Posterior cingulate gyrus (tissue), 11 donors: ENCODE results near the gene SEC61B.

ENCODE experiments used
- DNase-seq, 10 donors: peaks; one replicate each; pipeline versions ENCODE4 v3.0.0 to v3.0.0-alpha.2; 2020 to 2021; ENCODE audit warnings: mixed read lengths in 3 of 10
- intact Hi-C: fragments of 100-400 bp; cut with DNase I; formaldehyde crosslinking; loops from one replicate; pipeline ENCODE4 v1.15.1; 2023

The SEC61B gene

DNA sequence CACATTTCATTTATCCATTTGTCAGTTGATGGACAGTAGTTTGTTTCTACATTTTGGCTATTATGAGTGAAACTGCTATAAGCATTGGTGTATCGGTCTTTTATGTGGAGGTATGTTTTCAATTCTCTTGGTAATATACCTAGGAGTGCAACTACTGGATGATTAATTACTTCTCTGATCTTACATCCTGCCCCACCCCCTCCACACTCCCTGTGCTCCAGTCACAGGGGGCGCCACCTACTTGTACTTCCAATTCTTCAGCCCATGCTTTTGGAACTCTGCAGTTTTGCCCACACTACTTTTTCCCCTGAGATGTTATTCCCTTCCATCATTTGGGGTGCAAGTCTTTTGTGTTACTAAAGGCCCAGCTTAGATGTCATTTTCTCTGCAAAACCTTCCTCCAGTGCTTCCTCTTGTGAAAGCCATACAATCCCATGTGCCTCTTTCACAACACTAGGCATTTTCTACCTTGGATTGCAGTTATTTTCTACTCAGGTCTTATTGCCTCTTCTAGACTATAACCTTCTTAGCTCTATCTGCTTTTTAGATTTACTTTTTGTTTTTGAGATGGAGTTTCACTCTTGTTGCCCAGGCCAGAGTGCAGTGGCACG is 42.1 kb downstream of the SEC61B start:
- DNase-seq = no peak
- intact Hi-C loops = loop anchor here (10.0 kb wide), 2 partner anchors 79 to 961 kb away; no protein-coding TSS in a partner anchor

DNA sequence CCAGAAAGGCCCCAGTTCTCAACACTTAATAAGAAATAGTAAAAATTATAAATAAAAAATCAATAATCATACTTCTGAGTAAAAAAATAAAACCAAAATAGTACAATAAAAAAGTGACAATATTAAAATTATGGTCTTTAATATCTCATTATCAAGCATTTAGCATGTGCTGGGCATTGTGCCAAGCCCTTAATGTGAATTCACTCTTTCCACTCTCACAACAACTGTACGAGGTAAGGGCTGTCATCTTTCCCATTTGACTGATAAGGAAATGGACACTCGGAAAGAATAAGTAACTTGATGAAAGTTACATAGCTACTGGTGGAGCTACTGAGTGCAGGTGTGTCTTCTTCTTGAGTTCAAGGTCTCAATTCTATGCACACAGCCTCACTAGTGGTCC is 43.6 kb downstream of the SEC61B start:
- DNase-seq = no peak
- intact Hi-C loops = loop anchor here (2.0 to 10.0 kb wide), 3 partner anchors 81 to 1057 kb away; no protein-coding TSS in a partner anchor

DNA sequence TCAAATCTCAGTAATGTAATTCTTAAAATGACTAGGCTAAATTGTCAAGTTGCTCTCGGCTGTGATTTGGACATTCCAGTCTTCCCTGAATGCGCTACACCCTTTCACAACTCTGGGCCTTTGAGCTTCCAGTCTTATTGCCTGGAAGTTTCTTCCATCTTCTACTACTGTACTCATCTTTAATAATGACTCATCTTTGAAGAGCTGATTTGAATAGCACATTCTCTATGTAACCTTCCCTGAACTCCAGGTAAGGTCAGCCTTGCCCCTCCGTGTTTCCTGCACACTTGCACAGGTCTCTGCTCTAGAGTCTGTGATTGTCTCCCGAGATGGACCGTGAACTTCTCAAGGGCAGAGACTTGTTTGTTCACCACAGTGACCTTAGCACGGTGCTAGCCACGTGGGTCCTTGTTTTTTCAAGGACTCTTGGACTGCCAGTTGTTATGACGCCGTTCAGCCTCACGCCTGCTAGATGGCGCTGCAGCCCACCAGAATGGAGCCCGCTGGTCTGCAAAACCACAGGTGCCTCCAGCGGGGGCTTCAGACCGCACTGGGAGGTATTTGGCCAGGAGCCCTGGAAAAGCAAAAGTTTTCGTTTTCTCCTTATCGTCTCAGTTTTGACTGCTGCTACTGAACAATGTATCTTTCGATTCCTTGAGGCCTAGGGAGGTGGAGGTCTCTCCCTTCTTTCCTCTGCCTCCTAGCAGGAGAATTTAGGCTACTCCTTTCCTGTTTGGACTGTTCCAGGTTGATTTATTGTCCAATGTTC is 44.4 kb downstream of the SEC61B start:
- intact Hi-C loops = loop anchor here (2.0 to 10.0 kb wide), 3 partner anchors 82 to 1056 kb away; no protein-coding TSS in a partner anchor

DNA sequence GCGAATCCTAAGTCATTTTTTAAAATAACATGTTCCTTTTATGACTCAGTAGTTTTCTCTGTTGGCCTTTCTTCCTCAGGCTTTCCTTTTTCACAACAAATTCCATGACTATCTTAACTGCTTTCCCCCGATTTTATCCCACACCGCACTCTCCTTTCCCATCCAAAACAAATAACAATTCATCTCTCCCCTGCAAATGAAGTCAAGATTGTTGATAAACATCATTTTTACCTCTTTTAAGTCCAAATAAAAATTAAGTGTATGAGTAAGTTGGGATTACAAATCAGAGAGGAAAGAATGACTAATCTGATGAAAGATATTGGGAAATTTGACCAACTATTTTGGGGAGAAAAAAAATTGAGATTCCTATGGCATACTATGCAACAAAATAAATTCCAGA is 47.3 kb downstream of the SEC61B start:
- intact Hi-C loops = loop anchor here (10.0 kb wide), 2 partner anchors 85 to 955 kb away; no protein-coding TSS in a partner anchor
- no peak for DNase-seq

More for the DNA sequence above, 44.4 kb downstream of the SEC61B start:
- DNase-seq = peak; percentile 58 to 97 (median 79)

DNA sequence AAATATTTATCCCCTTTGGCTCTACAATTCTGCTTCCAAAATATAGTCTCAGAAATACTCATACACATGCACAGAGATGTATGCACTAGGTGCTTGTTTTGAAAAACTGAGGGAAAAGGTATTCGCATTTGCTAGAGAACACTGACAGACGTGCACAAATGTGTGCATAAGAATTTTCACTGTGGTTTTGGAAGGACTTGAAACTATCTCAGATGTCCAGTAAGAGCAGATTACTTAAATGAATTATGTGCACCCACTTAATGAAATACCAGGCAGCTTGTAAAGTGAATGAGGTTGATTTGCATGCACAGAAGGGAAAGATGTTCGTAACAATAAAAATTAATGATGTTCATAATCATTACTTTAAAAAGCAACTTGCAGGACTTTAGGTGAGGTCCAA is 48.4 kb downstream of the SEC61B start:
- intact Hi-C loops = no loop called here
- DNase-seq = no peak

DNA sequence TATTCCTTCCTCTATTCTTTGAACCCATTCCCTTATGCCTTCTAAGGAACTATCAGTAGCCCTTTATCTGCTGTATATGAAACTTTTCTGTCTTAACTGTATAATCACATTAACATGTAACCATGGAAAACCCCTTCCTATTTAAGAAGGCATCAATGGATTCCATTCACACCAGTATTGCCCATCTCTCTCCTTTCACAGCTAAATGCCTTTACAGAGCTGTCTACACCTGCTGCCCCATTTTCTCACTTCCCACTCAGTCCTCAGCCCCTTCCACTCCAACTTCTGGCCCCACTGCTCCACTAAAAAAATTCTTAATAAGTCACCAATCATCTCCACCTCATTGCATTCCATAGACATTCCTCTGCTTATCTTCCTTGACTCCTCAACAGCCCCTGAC is 50.8 kb downstream of the SEC61B start:
- DNase-seq = no peak
- intact Hi-C loops = no loop called here

DNA sequence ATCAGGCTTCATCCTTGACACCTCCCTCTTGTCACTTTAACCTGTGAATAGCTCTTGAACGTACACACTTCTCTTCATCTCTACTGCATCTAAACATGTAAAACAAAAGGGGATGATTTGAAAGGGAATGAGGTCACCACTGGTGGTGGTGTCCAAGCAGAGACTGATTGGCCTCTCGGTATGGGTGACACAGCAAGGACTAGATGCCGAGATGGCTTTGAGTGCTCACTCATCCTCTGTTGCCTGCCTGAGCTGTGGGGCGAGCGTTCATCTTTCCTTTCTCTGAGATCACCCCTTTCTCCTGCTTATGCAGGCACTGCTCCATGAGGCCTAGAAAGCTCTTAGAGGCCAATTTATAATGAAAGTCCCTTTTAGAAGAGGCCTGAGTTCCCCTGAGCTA is 51.9 kb downstream of the SEC61B start:
- intact Hi-C loops = no loop called here

DNA sequence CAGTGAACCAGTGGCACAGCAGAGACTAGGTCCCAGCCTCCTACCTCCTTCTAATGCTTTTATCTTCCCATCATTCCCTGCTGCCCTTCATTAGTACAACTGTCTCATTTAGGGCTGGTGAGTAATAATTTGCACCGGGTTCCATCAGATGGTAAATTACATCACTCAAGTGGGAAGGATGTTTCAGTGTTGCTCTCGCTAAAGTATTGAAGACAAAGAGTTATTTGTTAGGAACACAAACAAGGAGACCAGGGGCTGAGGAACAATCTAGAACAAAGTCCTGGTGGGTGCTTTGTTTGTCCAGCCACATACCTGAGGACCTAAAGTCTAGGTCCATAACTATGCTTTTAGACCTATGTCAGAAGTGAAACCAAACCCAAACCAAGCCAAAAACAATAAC is 52.4 kb downstream of the SEC61B start:
- intact Hi-C loops = no loop called here
- no peak for DNase-seq

More for the DNA sequence above, 51.9 kb downstream of the SEC61B start:
- DNase-seq = no peak
